B cell (primary cell): ENCODE results near the gene TLR7.

Source experiments
- EZH2 ChIP-seq: IDR thresholded peaks from 2 replicates; pipeline ENCODE4 v1.6.1; 2012; ENCODE audit warnings: borderline replicate concordance, low read depth, mild to moderate bottlenecking, moderate library complexity, low read length; ENCODE audit not compliant: insufficient read depth, poor library complexity, severe bottlenecking
- TF ChIP-seq, protein P1 (sequence below): fragments of 200-600 bp; IDR thresholded peaks from one replicate; pipeline ENCODE4 v1.8.0; 2022; ENCODE audit warnings: antibody characterized with exemption, mild to moderate bottlenecking

DNA sequence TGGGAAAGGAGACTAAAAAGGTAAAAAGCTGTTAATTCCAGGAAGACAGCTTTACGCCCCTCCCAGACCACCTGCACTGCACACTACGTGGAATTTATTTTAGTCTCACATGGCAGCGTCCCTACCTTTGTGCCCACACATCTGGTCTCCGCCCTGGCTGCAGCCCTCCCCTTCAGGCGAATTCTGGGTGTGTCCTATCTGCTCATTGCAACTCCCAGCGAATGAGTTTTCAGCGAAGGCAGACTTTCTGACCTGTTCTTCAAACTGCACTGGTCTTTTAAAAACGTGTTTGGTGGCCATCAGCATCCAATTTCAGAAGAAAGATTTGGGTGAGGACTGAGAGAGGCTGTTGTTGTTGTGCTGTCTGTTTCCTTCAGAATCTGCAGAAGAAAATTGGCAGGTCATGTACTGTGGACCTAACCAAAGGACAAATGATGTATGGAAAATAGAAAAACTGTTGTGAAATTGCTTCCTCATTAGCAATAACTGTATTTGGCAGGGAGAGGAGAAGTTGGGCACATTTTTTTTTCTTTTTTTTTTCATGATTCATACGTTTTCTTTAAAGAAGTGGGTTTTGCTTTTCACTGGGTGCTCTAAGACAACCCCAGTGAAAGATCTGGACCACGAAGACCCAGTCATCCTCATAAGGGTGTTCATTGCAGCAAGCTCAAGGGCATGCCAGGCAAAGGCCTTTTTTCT, 43.7 kb downstream of the TLR7 start:
- TF ChIP-seq, protein P1, sequence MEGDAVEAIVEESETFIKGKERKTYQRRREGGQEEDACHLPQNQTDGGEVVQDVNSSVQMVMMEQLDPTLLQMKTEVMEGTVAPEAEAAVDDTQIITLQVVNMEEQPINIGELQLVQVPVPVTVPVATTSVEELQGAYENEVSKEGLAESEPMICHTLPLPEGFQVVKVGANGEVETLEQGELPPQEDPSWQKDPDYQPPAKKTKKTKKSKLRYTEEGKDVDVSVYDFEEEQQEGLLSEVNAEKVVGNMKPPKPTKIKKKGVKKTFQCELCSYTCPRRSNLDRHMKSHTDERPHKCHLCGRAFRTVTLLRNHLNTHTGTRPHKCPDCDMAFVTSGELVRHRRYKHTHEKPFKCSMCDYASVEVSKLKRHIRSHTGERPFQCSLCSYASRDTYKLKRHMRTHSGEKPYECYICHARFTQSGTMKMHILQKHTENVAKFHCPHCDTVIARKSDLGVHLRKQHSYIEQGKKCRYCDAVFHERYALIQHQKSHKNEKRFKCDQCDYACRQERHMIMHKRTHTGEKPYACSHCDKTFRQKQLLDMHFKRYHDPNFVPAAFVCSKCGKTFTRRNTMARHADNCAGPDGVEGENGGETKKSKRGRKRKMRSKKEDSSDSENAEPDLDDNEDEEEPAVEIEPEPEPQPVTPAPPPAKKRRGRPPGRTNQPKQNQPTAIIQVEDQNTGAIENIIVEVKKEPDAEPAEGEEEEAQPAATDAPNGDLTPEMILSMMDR: no peak
- no peak for TF ChIP-seq EZH2
